ENCODE results near the gene AGBL1.

Gene AGBL1

GRCh38 chr15:86863226-86863915, 783.7 kb downstream of the AGBL1 start:
- Histone ChIP-seq H3K36me3 (no peaks in the 10 kb centered on the region), H3K4me1 (ENCODE audit: control insufficient read depth in 1 of 2, insufficient read depth in 1 of 2, low read depth in 1 of 2, low read length in 1 of 2) (no peaks in the 10 kb centered on the region), H3K4me3 (ENCODE audit: low read depth in 1 of 2, low read length in 1 of 2) (no peak overlapping the region), H3K27me3 (no peaks in the 10 kb centered on the region), H3K9me3 (no peaks in the 10 kb centered on the region), H3K27ac (no peak overlapping the region)
- no peak for TF ChIP-seq CTCF (IDR thresholded peaks at IDR 0.05)

- Histone ChIP-seq H3K27ac (no peak overlapping the region), H3K4me1 (ENCODE audit: control insufficient read depth in 1 of 2, insufficient read depth in 1 of 2, low read depth in 1 of 2, low read length in 1 of 2) (no peaks in the 10 kb centered on the region), H3K9me3 (no peaks in the 10 kb centered on the region), H3K27me3 (no peaks in the 10 kb centered on the region), H3K36me3 (no peaks in the 10 kb centered on the region), H3K4me3 (ENCODE audit: low read depth in 1 of 2, low read length in 1 of 2) (no peak overlapping the region)
- TF ChIP-seq CTCF (IDR thresholded peaks at IDR 0.05): no peak
These were observed 786.2 kb downstream of the AGBL1 start for GRCh38 chr15:86865920-86866319.

DNA sequence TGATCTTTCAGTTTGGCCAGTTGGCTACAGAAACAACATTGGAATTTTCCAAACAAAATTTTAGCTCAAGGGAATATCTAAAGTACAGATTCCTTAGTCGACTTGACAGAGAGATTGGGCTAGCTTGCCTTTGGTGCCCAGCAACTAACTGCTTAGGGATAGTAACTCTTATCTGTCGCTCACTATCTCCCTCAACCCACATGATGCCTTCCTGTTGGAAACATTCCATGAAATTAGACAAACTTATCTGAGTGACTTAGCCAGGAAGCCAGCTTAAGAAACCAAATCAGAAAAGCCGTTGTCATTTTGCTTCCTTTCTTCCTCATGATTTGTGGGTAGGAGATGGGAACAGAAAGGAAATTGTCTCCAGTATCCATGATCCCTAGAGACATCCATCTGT, 791.2 kb downstream of the AGBL1 start:
- no peak overlapping the region for H3K4me3 ChIP-seq (ENCODE audit: low read depth in 1 of 2, low read length in 1 of 2)
- no peak for TF ChIP-seq CTCF (IDR thresholded peaks at IDR 0.05)
- no peak overlapping the region for H3K27ac ChIP-seq
- H3K9me3 ChIP-seq: no peaks in the 10 kb centered on the region
- no peaks in the 10 kb centered on the region for H3K36me3 ChIP-seq
- no peaks in the 10 kb centered on the region for H3K27me3 ChIP-seq
- no peaks in the 10 kb centered on the region for H3K4me1 ChIP-seq (ENCODE audit: control insufficient read depth in 1 of 2, insufficient read depth in 1 of 2, low read depth in 1 of 2, low read length in 1 of 2)

- H3K27me3 ChIP-seq: no peaks in the 10 kb centered on the region
- H3K4me1 ChIP-seq (ENCODE audit: control insufficient read depth in 1 of 2, insufficient read depth in 1 of 2, low read depth in 1 of 2, low read length in 1 of 2): no peaks in the 10 kb centered on the region
- no peaks in the 10 kb centered on the region for H3K36me3 ChIP-seq
- no peak overlapping the region for H3K27ac ChIP-seq
- H3K4me3 ChIP-seq (ENCODE audit: low read depth in 1 of 2, low read length in 1 of 2): no peak overlapping the region
- TF ChIP-seq CTCF (IDR thresholded peaks at IDR 0.05): no peak
- H3K9me3 ChIP-seq: no peaks in the 10 kb centered on the region
These were observed 792.3 kb downstream of the AGBL1 start for GRCh38 chr15:86871964-86872363.

DNA sequence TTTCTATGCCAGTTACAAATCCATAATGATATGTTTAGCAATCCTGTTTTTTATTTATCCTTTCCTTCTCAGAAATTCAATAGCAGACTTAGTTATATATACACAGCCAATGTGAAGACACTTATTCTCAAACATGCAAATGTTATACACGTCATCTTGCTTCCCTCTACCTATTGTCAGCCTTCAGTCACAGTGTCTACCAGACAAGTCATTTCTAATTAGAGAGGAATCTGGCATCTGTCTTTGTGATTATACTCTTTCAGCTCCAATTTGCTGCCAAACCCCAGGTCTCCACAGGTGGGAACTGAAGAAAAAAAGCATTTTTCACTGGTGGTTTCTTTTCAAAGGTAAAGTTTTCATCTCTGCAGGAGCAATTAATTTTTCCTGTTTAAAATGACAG, 793.1 kb downstream of the AGBL1 start:
- no peaks in the 10 kb centered on the region for H3K36me3 ChIP-seq
- H3K4me1 ChIP-seq (ENCODE audit: control insufficient read depth in 1 of 2, insufficient read depth in 1 of 2, low read depth in 1 of 2, low read length in 1 of 2): no peaks in the 10 kb centered on the region
- H3K4me3 ChIP-seq (ENCODE audit: low read depth in 1 of 2, low read length in 1 of 2): no peak overlapping the region
- H3K27me3 ChIP-seq: no peaks in the 10 kb centered on the region
- no peaks in the 10 kb centered on the region for H3K9me3 ChIP-seq
- no peak overlapping the region for H3K27ac ChIP-seq
- no peak for TF ChIP-seq CTCF (IDR thresholded peaks at IDR 0.05)
